ENCODE measurements around the gene MTRFR.
A peak's percentile ranks its signal among the peaks of the same experiment; 100 is the strongest.

MTRFR gene

GRCh38 chr12:123271001-123271668 lies 37.9 kb downstream of the MTRFR start:
- peak; percentile 46 for DNase-seq

- no peak for DNase-seq
Observed at GRCh38 chr12:123273166-123273565, 39.9 kb downstream of the MTRFR start.

DNA sequence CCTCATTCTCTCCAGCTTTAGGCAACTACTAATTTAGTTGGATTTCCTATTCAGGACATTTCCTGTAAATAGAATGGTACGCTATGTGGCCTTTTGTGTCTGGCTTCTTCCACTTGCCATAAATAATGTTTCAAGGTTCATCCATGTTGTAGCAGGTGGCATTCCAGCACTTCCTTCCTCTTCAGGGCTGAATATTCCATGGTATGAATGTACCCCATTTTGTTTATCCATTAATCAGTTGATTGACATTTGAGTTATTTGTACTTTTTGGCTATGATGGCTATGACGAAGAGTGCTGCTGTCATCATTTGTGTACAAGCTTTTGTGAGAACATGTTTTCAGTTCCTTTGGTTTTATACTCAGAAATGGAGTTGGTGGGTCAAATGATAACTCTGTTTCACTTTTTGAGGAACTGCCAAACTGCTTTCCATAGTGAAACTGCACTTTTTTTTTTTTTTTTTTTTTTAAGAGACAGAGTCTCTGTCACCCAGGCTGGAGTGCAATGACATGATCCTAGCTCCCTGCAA lies 44.9 kb downstream of the MTRFR start:
- DNase-seq = no peak

- DNase-seq = no peak
Observed at GRCh38 chr12:123280971-123281370, 47.7 kb downstream of the MTRFR start.

DNA sequence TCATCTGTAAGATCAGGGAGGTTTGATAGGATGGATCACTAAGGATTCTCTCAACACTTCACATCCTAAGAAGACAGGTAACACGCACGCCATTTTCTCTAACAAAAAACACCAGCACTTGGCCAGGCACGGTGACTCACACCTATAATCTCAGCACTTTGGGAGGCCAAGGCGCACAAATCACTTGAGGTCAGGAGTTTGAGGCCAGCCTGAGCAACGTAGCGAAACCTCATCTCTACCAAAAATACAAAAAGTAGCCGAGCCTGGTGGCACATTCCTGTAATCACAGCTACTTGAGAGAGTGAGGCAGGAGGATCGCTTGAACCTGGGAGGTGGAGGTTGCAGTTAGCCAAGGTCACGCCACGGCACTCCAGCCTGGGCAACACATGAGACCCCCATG lies 48.9 kb downstream of the MTRFR start:
- DNase-seq = no peak

- no peak for DNase-seq
Observed at GRCh38 chr12:123283461-123283860, 50.2 kb downstream of the MTRFR start.

DNA sequence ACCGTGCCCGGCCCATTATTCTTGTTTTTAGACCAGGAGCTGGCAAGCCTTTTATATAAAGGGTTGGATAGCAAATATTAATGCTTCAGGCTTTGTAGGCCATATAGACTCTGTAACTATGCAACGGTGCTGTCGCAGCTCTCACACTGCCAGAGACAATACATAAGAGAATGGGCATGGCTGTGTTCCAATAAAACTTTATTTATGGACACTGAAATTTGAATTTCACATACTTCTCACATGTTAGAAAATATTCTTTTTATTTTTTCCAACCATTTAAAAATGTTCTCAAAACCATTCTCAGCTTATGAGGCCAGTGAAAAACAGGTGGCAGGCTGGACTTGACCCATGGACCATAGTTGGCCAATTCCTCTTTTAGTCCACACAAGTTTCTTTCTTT lies 51.4 kb downstream of the MTRFR start:
- no peak for DNase-seq

DNA sequence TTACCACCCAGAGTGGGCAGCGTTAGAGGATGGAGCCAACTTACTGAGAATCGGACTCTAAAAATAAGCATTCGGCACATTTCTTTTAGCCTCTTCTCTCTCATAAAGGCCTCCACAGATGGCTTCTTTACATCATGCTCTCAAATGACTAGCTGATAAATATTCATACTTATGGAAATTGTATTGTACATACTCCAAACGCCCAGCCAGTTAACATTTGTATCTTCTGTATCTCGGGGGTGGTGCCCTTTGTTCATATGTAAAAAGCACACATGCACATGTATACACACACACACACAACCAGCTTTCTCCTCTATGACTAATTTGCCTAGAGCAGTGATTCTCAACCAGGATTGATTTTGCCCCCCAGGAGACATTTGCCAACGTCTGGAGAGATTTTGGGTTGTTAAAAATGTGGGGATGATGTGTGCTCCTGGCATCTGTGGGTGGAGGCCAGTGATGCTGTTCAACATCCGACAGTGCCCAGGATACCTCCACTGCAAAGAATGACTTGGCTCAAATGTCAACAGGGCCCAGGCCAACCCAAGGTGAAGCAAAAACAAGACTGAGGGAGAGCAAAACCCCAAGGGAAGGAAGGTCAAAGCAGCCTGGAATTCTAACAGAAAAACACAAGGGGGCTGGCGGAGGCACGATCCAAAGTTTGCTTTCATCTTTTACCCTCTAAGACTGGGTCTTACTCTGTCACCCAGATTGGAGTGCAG lies 53.6 kb downstream of the MTRFR start:
- DNase-seq = no peak

DNA sequence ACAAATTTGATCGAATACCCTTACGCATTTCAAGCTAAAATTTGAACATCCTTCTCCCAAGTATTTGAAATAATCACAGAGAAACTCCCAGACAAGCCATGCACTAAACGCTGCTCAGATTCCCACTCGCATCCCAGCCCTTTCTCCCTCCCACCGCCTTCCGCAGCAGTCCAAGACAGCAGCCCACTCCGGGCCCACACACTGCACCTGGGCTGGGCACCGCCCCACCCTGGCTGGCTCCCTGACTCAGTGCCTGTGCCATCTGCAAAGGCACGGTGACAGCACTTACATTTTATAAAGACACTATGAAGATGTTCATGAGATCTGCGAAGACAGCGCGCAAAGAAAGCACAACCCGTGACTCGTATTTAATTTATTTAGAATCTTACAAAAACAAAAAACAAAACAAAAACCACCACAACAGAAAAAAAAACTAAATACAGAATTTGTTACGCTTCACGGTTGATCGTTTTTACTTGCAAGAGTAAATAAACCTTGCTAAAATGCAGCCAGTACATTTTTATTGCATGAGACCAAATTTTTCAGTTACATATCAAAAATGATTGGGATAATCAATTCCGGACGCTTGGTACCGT lies 55.6 kb downstream of the MTRFR start:
- no peak for DNase-seq

- DNase-seq = no peak
Observed at GRCh38 chr12:123289911-123290310, 56.7 kb downstream of the MTRFR start.

DNA sequence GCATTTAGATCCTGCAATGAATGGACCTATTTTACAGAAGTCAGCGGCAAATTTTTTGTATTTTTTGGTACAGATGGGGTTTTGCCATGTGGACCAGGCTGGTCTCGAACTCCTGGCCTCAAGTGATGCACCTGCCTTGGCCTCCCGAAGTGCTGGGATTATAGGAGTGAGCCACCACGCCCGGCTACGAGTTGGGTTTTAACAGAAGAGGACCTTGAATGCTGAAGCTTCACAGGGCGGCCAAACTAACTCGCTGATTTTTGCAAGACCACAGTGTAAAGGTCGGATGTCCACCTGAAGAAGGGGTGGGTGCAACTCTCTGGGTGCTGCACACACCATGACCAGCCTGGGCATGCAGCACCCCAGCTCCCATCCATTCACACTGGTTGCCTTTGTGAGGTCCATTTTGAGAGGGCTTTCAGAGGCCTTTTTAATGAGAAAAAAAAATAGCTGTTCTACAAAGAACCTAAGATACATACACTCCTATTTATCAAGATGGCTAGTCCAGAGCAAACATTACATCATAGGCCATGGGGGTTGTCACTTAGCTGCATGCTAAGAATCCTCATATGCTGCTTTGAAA lies 60.0 kb downstream of the MTRFR start:
- no peak for DNase-seq

DNA sequence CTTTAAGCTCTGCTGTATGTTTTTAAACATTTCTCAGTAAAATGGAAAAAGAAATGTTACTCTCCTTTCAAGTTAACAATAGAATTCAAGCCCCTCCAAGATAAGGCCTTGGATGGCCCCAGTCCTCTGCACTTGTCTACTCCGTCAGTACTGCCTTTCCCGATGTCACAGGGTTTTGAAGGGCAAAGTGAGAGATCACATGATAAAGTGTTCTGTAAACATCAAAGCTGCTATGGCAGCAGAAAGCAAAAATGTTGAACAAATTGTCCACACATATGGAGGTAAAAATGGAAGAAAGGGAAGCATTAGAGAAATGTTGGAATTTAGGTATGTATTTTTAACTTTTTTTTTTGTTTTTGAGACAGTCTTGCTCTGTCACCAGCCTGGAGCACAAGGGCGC lies 71.9 kb downstream of the MTRFR start:
- DNase-seq = no peak

GRCh38 chr12:123306200-123306599 lies 73.0 kb downstream of the MTRFR start:
- DNase-seq = no peak
